Astrocyte (in vitro differentiated cells and primary cell): ENCODE measurements around the gene KRT72.

ENCODE experiments used
- EZH2 ChIP-seq: IDR thresholded peaks from 2 replicates; pipeline ENCODE4 v1.6.1; 2012; ENCODE audit warnings: mild to moderate bottlenecking, low read length, inconsistent platforms; ENCODE audit not compliant: insufficient read depth
- TF ChIP-seq, protein P1 (sequence below): IDR thresholded peaks from 2 replicates; pipeline ENCODE4 v1.5.1; 2011; ENCODE audit warnings: low read depth, mild to moderate bottlenecking, inconsistent platforms, low read length, moderate library complexity; ENCODE audit not compliant: insufficient read depth

- TF ChIP-seq, protein P1, sequence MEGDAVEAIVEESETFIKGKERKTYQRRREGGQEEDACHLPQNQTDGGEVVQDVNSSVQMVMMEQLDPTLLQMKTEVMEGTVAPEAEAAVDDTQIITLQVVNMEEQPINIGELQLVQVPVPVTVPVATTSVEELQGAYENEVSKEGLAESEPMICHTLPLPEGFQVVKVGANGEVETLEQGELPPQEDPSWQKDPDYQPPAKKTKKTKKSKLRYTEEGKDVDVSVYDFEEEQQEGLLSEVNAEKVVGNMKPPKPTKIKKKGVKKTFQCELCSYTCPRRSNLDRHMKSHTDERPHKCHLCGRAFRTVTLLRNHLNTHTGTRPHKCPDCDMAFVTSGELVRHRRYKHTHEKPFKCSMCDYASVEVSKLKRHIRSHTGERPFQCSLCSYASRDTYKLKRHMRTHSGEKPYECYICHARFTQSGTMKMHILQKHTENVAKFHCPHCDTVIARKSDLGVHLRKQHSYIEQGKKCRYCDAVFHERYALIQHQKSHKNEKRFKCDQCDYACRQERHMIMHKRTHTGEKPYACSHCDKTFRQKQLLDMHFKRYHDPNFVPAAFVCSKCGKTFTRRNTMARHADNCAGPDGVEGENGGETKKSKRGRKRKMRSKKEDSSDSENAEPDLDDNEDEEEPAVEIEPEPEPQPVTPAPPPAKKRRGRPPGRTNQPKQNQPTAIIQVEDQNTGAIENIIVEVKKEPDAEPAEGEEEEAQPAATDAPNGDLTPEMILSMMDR, result no peak
- no peak for TF ChIP-seq EZH2
These were observed 17.0 kb upstream of the KRT72 start, which contains the start of gene KRT73 for GRCh38 chr12:52618216-52618615.
